GM12878 (cell line): Measurements from ENCODE around the gene UNC13D. TPM values are rescaled to one million over a fixed set of nuclear protein-coding genes. Genes with fewer than 3 reads are reported as not detected.

Source experiments
- CHD1 ChIP-seq: IDR thresholded peaks from 2 replicates; pipeline ENCODE4 v1.6.1; 2012; ENCODE audit warnings: low read depth, low read length, improper control_type of control experiment
- CHD2 ChIP-seq: IDR thresholded peaks from 2 replicates; pipeline ENCODE4 v1.6.1; 2011; ENCODE audit warnings: low read depth, low read length, improper control_type of control experiment, borderline replicate concordance
- CTCF ChIP-seq, 3 experiments: IDR thresholded peaks in 2 of 3; conservative IDR thresholded peaks in 1 of 3; 2 replicates each; pipeline ENCODE4 v1.5.1; 2011; ENCODE audit warnings: low read depth in 3 of 3, low read length in 3 of 3, mild to moderate bottlenecking in 3 of 3, control low read depth in 2 of 3, moderate library complexity in 2 of 3, inconsistent platforms in 1 of 3, mixed read lengths in 1 of 3; ENCODE audit not compliant: control insufficient read depth in 2 of 3, insufficient read depth in 1 of 3; ENCODE audit errors: extremely low read depth in 1 of 3
- DPF2 ChIP-seq: fragments of 450-650 bp; IDR thresholded peaks from 2 replicates; pipeline ENCODE4 v1.6.1; 2017; ENCODE audit warnings: mild to moderate bottlenecking
- ESRRA ChIP-seq: IDR thresholded peaks from 2 replicates; pipeline ENCODE4 v1.6.1; 2012; ENCODE audit warnings: mild to moderate bottlenecking, low read length, improper control_type of control experiment
- IRF4 ChIP-seq: IDR thresholded peaks from 2 replicates; pipeline ENCODE4 v1.6.1; 2011; ENCODE audit warnings: low read depth, low read length
- JUNB ChIP-seq: IDR thresholded peaks from 2 replicates; pipeline ENCODE4 v1.6.1; 2016; ENCODE audit warnings: antibody characterized with exemption, mild to moderate bottlenecking
- KLF5 ChIP-seq: fragments of 450-650 bp; IDR thresholded peaks from 2 replicates; pipeline ENCODE4 v1.6.1; 2014; ENCODE audit warnings: mild to moderate bottlenecking; ENCODE audit not compliant: partially characterized antibody
- NRF1 ChIP-seq: conservative IDR thresholded peaks from 2 replicates; pipeline ENCODE4 v1.6.1; 2011; ENCODE audit warnings: mild to moderate bottlenecking, low read depth, low read length, improper control_type of control experiment
- POLR2AphosphoS5 ChIP-seq: IDR thresholded peaks from 2 replicates; pipeline ENCODE4 v1.6.1; 2011; ENCODE audit warnings: mild to moderate bottlenecking, low read length, inconsistent platforms
- RELB ChIP-seq: fragments of 450-650 bp; IDR thresholded peaks from 2 replicates; pipeline ENCODE4 v1.6.1; 2017; ENCODE audit warnings: low read depth, mild to moderate bottlenecking, moderate library complexity
- STAT3 ChIP-seq: IDR thresholded peaks from 2 replicates; pipeline ENCODE4 v1.6.1; 2011; ENCODE audit warnings: low read depth, low read length, improper control_type of control experiment
- USF1 ChIP-seq: IDR thresholded peaks from 2 replicates; pipeline ENCODE4 v1.6.1; 2011; ENCODE audit warnings: borderline replicate concordance, low read depth, mild to moderate bottlenecking, moderate library complexity, mixed read lengths, low read length; ENCODE audit not compliant: insufficient read depth; ENCODE audit errors: extremely low read length
- ZNF384 ChIP-seq: IDR thresholded peaks from 2 replicates; pipeline ENCODE4 v1.6.1; 2012; ENCODE audit warnings: low read depth, mild to moderate bottlenecking, low read length, improper control_type of control experiment, borderline replicate concordance
- ZNF592 ChIP-seq: fragments of 450-650 bp; IDR thresholded peaks from 2 replicates; pipeline ENCODE4 v1.6.1; 2017; ENCODE audit warnings: mild to moderate bottlenecking, moderate library complexity
- polyA plus RNA-seq, 11 experiments: library from polyadenylated mRNA; depleted of rRNA in 4 of 11; unstranded in 6 of 11; stranded (reverse) in 5 of 11; fragments of >200 nt; fragmentation: Nextera tagmentation in 4 of 11; fragmentation: Illumina TruSeq in 1 of 11; extraction: Ambion mirVana in 4 of 11; extraction: Trizol in 1 of 11; gene quantifications; 1 replicate in 1 of 11; 2 replicates in 10 of 11; pipeline versions ENCODE4 v1.2.1 to v1.2.3, GENCODE V29; 2011 to 2016; ENCODE audit warnings: inconsistent platforms in 2 of 11, missing spikeins in 2 of 11, low read depth in 1 of 11
- total RNA-seq, 4 experiments: library from RNA; depleted of rRNA in 3 of 4; stranded (reverse); fragments of >200 nt in 3 of 4; fragmentation: Illumina TruSeq in 1 of 4; extraction: Trizol in 1 of 4; gene quantifications; 2 replicates each; pipeline versions ENCODE4 v1.2.1 to v1.2.3, GENCODE V29; 2013 to 2021
- TF ChIP-seq, protein P1 (sequence below): IDR thresholded peaks from 2 replicates; pipeline ENCODE4 v1.6.1; 2012; ENCODE audit warnings: low read depth, low read length, improper control_type of control experiment
- TF ChIP-seq, protein P2 (sequence below): IDR thresholded peaks from 2 replicates; pipeline ENCODE4 v1.6.1; 2011; ENCODE audit warnings: low read depth, low read length, improper control_type of control experiment, borderline replicate concordance
- TF ChIP-seq, protein P3 (sequence below): IDR thresholded peaks from 2 replicates; pipeline ENCODE4 v1.6.1; 2012; ENCODE audit warnings: low read depth, low read length, improper control_type of control experiment

The UNC13D gene
- total and polyA plus RNA-seq, 10 of the 15 experiments (the other 5 are each of a cell fraction or from before 2014, with no cell fraction given): 0.32 to 63.9 (median 25.2) TPM

GRCh38 chr17:75845058-75845711 is 981 bp upstream of the UNC13D start (continued):
- TF ChIP-seq ZNF592: no peak
- TF ChIP-seq CHD1: no peak
- peak; percentile 75 for TF ChIP-seq CHD2
- no peak for TF ChIP-seq ZNF384
- TF ChIP-seq, protein P1, sequence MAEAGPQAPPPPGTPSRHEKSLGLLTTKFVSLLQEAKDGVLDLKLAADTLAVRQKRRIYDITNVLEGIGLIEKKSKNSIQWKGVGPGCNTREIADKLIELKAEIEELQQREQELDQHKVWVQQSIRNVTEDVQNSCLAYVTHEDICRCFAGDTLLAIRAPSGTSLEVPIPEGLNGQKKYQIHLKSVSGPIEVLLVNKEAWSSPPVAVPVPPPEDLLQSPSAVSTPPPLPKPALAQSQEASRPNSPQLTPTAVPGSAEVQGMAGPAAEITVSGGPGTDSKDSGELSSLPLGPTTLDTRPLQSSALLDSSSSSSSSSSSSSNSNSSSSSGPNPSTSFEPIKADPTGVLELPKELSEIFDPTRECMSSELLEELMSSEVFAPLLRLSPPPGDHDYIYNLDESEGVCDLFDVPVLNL: 0 out of 2 replicates have a peak, but pooled peaks have one; percentile 19
- peak; percentile 76 for TF ChIP-seq USF1
- TF ChIP-seq NRF1: no peak
- peak; percentile 58 for TF ChIP-seq DPF2
- TF ChIP-seq STAT3: no peak
- TF ChIP-seq KLF5: peak; percentile 27
- TF ChIP-seq, protein P2, sequence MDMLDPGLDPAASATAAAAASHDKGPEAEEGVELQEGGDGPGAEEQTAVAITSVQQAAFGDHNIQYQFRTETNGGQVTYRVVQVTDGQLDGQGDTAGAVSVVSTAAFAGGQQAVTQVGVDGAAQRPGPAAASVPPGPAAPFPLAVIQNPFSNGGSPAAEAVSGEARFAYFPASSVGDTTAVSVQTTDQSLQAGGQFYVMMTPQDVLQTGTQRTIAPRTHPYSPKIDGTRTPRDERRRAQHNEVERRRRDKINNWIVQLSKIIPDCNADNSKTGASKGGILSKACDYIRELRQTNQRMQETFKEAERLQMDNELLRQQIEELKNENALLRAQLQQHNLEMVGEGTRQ: peak; percentile 38
- TF ChIP-seq IRF4: no peak
- peak; percentile 39; the same call in 1 of the 2 replicates for TF ChIP-seq POLR2AphosphoS5
- peak; percentile 62; the same call in 1 of the 2 replicates for TF ChIP-seq RELB
- TF ChIP-seq CTCF (IDR thresholded peaks at IDR 0.05 in 2 of 3, conservative IDR thresholded peaks at IDR 0.05 in 1 of 3; ENCODE audit: control insufficient read depth in 2 of 3, extremely low read depth in 1 of 3, insufficient read depth in 1 of 3, low read depth in 3 of 3, low read length in 3 of 3): peak; percentile 71 to 92 (median 89)
- TF ChIP-seq ESRRA: no peak
- TF ChIP-seq JUNB: no peak
- TF ChIP-seq, protein P3, sequence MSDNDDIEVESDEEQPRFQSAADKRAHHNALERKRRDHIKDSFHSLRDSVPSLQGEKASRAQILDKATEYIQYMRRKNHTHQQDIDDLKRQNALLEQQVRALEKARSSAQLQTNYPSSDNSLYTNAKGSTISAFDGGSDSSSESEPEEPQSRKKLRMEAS: peak; percentile 53; the same call in 1 of the 2 replicates
